GM21825 (cell line): ENCODE measurements around the gene ARFGAP3.

Source experiments
- ATAC-seq: cut with Tn5 transposase; IDR thresholded peaks from one replicate; pipeline ENCODE4 v1.9.1; 2021; ENCODE audit warnings: mild to moderate bottlenecking, moderate library complexity; ENCODE audit not compliant: unreplicated experiment

Gene ARFGAP3

GRCh38 chr22:42865536-42865935, 8.5 kb upstream of the ARFGAP3 start:
- ATAC-seq, result no peak

- ATAC-seq, result no peak
These were observed 6.4 kb upstream of the ARFGAP3 start for GRCh38 chr22:42863349-42863961.

GRCh38 chr22:42862045-42862734, 5.1 kb upstream of the ARFGAP3 start:
- no peak for ATAC-seq

- no peak for ATAC-seq
These were observed 3.9 kb upstream of the ARFGAP3 start for GRCh38 chr22:42860968-42861367.

GRCh38 chr22:42857845-42858481, 890 bp upstream of the ARFGAP3 start:
- ATAC-seq, result no peak

GRCh38 chr22:42856179-42856864, 751 bp downstream of the ARFGAP3 start:
- peak; percentile 36 for ATAC-seq

- ATAC-seq, result no peak
These were observed 1.4 kb downstream of the ARFGAP3 start for GRCh38 chr22:42855721-42856120.

GRCh38 chr22:42855211-42855610, 1.9 kb downstream of the ARFGAP3 start:
- no peak for ATAC-seq

GRCh38 chr22:42848941-42849550, 8.0 kb downstream of the ARFGAP3 start:
- ATAC-seq, result no peak

- ATAC-seq, result no peak
These were observed 10.0 kb downstream of the ARFGAP3 start for GRCh38 chr22:42847110-42847509.

- ATAC-seq, result no peak
These were observed 12.3 kb downstream of the ARFGAP3 start for GRCh38 chr22:42844756-42845155.

- no peak for ATAC-seq
These were observed 14.3 kb downstream of the ARFGAP3 start for GRCh38 chr22:42842658-42843370.

GRCh38 chr22:42841444-42841843, 15.6 kb downstream of the ARFGAP3 start:
- no peak for ATAC-seq

- no peak for ATAC-seq
These were observed 19.5 kb downstream of the ARFGAP3 start for GRCh38 chr22:42837556-42837955.

- no peak for ATAC-seq
These were observed 21.0 kb downstream of the ARFGAP3 start for GRCh38 chr22:42836026-42836425.

GRCh38 chr22:42834177-42834949, 22.7 kb downstream of the ARFGAP3 start:
- ATAC-seq, result no peak

- ATAC-seq, result no peak
These were observed 24.0 kb downstream of the ARFGAP3 start for GRCh38 chr22:42833104-42833503.

GRCh38 chr22:42831712-42832111, 25.4 kb downstream of the ARFGAP3 start:
- no peak for ATAC-seq

- no peak for ATAC-seq
These were observed 26.9 kb downstream of the ARFGAP3 start for GRCh38 chr22:42830161-42830560.

GRCh38 chr22:42829302-42829701, 27.8 kb downstream of the ARFGAP3 start:
- no peak for ATAC-seq
